Endometrial microvascular endothelial cells (primary cell): ENCODE measurements around the gene PPP1R3G. TPM values are rescaled to one million over a fixed set of nuclear protein-coding genes. Genes with fewer than 3 reads are reported as not detected.

Experiments used
- in situ Hi-C: cut with HindIII; loops from 2 replicates; pipeline ENCODE4 v1.10.0; 2017; ENCODE audit warnings: low sequenced_read_pairs, low pct_unique_long_range_greater_than_20kb; ENCODE audit errors: inconsistent ontology term
- total RNA-seq: library from RNA; depleted of rRNA; stranded (reverse); fragments of >200 nt; gene quantifications from one replicate; pipeline ENCODE4 v1.2.3, GENCODE V29; 2015; ENCODE audit errors: inconsistent ontology term

PPP1R3G gene
- total RNA-seq, 1 donor from 2014 or later = 0.84 TPM

DNA sequence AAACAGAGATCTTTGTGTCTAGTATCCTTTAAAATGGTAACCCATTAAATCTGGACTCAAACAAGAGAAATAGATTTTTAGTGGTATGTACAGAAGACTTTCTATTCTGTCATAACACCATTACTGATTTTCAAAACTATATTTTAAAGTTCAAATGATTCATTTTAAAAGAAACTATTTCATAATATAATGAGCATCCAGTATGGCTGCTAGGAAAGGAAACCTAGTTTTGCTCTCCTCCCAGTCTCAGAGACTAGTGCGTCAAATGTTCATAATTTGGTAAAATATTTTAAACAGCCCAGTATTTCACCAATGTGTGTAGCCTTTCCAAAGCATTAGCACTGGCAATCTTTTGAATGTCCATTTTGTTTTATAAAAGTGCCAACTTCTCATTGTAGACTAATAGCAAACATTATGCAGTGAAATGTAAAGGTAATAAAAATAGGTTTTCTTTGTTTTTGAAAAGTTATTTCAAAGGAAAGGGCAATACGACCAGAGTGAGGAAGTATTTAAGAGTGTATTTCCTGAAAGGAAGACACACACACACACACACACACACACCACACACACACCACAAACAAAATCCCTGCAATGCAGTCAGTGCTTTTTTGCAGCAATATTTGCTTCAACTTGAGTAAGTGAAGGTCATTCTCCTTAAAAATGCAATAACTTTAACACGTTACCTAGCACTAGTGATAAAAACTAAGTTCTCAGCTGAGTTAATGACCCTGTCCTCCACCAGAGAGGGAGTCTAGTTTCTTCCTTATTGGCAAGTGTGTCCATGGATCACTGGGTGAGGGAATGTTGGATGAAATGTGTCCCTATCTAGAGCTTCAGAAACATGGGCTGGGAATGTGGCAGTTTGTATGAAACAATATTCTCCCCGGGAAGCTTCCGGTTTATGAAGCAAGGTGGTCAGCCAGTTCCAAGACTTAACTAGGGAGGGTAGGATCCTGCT, 4.6 kb downstream of the PPP1R3G start:
- in situ Hi-C loops = no loop called here

DNA sequence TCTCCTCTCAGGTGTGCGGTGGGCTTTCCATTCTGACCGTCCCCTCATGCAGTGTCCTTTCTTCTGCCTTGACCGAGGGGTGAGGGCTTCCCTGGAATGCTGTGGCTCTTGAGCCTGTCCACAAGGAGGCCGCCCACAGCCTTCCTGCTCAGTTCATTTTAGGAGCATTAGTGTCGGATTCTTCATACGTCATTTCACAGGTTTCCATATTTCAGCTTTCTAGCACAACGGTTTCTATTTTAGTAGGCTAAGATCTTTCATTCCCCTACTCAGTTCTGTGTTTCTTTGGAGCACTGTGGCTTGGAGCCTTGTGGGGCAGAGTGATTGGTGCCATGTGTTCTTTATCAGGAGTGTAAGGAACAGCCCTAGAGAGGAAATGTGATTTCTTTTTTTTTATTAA, 5.5 kb downstream of the PPP1R3G start:
- in situ Hi-C loops = no loop called here

DNA sequence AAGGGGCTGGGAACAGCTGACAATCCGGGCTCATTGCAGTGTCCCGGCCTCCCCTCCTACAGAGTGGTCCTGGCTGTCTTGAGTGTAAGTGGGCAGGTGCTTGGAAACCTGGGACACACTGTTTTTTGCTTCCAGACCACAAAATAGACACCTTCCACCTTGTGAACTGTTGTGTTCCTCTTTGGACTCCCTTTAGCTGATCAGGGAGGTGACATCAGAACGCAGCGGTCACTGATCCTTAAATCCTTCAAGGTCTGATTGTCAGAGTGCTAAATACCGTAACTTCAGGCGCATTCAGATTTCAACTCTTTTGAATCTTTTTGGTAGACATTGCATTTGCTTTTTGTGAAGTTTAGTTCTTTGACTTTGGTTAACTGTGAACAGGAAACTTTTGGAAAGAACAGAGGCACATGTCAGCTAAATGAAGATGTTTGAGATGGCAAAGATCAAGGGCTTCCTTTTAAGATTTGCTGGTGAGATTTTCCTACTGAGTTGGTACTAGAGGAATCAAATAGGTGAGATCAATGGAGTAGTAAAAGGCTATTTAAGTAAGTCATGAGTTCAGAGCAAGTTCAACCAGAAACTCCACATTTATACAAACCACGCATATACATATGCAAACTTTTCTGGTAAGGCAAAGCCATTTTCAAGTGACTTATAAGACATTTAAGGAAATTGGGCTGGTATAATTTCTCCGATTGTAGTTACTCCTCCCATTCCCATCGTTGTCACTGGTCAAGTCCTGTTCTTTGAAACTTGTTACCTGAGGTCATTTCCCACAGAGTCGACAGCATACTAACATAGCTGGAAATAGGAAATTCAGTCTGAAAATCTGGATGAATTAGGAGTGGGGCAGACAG, 6.3 kb downstream of the PPP1R3G start:
- in situ Hi-C loops = no loop called here

DNA sequence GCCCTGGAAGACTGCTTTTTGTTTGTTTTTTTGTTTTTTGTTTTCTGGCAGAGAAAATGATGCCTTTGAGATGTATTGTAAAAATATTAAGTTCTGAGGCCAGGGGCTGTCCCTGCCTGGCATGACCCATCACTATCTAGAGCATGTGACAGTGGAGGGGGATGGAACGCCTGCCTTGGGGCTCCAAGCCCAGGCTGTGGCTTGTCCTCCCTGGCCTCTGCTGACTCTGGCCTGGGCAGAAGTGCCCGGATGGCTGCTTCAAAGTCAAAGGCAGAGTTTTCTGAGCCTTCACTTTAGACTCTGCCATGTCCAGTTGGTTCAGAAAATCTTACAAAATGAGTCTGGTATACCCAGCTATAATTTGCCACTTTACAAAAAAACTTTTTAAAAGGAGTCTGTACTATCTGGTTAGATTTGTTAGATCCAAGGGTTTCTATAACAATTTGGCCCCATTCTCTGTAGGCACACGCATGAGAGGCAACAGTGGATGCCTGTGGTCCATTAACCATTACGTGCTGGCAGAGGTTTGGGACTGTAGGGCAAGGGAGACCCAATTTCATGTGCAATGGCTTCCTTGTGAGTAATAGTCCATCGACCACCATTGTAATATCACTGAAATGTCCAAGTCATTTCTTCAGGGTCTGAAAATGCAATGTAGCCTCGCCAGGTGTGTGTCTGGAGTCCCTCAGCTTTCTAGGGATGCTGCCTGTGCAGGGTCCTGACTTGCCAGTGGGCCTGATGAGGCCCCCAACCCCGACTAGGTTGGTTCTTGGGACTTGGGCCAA, 8.3 kb downstream of the PPP1R3G start:
- in situ Hi-C loops = no loop called here

DNA sequence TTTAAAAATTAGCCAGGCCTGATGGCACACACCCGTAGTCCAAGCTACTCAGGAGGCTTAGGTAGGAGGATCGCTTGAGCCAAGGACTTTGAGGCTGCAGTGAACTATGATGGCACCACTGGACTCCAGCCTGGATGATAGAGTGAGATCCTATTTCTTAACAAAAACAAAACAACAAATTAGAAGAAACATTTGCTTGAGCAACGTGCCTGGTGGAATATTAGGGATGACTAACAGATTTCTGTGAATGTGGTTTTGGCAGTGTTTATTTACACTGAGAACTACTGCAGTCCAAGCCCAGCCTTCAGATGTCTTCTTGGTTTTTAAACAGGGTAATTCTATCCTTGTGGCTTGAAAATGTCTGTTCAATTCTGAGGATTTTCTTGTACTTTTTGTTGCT, 9.2 kb downstream of the PPP1R3G start:
- in situ Hi-C loops = no loop called here

DNA sequence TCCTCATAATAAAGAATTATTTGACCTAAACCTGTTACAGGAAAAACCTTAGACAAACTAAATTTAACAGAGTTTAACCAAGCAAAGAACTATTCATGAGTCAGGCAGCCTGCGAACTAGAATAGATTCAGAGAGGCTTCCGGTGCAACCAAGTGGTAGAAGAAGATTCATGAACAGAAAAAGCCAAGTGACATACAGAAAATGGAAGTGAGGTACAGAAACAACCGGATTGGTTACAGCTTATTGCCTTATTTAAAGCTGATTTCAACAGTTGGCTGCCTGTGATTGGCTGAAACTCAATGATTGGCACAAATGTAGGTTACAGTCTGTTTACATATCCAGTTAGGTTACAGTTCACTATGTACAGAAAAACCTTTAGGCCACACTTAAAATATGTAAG, 10.1 kb downstream of the PPP1R3G start:
- in situ Hi-C loops = no loop called here

DNA sequence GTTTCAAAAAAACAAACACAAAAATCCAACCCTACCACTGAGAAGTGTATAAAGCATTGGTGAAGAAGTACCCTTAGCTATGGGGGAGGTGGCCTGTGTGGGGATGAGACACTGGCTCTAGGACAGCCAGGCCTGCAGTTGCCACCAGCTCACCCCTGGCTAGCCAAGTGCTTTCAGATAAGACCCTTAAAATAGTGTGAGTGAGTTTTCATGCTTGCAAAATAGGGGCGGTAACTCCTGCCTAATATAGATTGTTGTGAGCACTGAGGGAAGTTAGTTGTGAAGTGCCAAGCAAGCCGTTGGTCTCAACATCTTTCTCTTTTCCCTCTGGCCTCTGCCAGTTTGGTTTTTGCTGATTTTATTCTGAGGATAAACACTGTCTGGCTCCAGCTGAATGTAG, 11.3 kb downstream of the PPP1R3G start:
- in situ Hi-C loops = no loop called here

DNA sequence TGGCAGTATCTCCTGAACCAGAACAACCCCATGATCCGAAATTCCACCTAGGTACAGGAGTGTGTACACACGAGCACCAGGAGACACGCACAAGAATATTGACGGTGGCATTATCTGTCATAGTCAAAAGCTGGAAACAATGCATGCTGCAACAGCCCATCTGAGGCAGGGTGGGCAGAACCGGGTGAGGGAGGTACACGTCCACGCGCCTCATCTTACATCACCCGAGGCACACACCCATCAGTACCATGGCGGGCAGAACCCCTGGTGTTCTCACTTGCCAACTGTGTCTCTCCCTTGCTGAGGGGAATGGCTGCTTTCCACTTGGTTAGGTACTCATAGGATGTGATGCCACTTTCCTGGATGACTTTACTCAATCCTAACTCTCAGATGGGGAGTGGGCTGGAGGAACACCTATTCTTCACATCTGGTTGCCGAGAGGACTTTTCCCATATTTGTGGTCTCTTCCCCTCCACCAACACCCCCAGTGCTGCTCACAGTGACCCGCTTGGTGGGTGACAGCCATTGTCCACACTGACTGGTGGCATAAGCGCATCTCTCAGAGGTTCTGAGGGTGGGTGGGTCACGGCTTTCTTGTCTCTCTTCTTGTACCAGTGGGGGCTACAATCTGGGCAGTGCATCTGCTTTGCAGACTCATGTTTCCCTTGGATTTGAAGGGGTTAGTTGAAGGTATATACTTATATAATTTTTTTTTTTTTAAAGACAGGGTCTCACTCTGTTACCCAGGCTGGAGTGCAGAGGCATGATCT, 13.5 kb downstream of the PPP1R3G start:
- in situ Hi-C loops = no loop called here

DNA sequence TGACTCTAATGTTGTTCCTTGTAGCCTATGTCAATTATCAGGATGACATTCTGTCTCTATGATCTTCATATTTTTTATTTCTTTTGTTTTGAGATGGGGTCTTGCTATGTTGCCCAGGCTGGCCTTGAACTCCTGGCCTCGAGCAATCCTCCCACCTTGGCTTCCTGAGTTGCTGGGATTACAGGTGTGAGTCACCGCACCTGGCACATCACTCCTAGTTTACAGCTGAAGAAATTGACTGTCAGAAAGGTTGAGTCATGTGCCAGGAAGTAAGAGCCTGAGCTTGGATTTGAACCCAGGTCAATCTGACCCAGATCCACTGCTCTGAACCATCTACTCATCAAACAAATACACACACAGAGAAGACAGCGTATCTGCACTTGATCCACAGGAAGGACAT, 14.4 kb downstream of the PPP1R3G start:
- in situ Hi-C loops = no loop called here

DNA sequence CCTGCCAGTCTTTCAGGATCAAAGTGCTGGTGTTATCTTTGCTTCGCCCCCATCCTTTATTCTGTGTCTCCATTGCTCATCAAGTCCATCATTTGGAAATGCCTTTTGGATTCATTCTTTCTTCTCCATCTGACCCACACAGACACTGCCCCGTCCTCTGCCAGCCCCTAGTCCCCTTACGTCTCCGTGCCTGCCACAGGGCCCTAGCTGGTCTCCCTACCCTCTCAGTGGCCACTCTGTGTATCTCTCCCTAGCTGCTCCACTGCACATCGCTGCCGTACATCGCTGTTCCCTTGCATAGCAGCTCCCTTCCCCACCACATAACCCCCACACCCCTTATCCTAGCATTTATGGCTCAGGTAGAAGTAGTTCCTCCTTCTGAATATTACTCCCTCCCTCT, 15.7 kb downstream of the PPP1R3G start:
- in situ Hi-C loops = no loop called here

DNA sequence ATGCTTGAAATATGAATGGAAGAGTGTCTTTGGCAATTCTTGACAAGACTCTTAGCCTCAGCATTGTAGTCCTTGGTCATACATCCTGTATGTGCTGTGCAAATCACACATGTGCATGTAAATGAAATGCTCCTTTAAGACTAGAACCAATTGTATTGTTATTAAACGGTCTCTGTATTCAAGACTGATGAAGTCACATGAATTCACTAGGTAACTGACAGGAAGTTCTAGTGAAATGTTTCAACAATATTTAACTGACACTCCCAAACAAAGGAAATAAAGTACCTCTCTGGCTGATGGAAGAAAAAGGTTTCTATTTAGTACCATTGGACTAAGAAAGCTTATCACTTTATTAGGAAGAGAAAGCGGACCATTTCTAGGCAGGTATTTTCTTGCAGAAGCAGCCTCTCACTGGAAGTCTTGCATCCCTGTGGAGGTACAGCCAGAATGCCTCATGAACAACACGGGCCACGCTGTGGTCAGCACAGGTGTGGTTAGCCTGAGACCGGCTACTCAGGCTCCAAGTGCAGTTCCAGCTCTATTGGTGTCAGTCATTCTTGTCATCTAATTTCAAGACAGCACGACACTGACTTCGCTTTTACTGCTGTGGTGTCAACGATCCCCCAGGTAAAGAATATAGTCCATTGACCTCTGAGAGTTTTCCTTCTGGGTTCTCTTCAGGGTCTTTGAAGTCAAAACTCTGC, 17.3 kb downstream of the PPP1R3G start:
- in situ Hi-C loops = no loop called here

DNA sequence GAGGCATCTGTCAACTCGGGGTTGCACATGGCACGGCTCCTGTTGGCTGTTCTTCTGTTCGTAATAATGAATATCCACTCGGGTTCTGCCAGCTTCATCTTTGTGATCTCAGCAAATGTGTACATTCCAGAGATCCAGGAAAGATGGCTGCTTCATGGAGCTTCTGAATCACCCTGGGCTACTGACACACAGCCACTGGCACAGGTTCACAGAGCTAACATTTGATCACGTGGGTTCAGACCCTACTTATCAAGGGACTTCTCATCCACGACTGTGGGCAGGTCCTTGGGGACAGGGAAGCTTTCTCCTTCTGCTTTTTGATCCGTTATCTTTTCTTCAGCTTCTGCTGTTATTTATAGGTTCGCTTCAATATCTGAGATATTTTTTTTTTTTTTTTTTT, 18.1 kb downstream of the PPP1R3G start:
- in situ Hi-C loops = no loop called here

DNA sequence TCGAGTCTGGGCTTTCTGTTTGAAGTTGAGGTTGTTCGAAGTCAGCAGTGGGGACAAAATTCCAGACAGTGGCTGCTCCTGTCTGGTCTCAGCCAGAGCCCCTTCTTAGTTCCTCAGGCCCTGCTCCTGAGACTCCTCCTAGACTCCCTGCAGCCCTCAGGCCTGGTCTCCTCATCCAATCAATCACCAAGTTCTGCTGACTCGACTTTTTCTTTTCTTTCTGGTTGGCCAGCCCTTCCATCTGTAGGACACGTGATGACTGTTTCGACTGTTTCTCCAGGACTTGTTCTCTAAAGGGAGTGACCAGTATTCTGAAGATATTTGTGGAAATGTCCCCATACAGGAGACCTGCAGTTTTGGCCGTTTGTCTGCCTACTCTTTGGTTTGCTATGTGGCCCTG, 19.5 kb downstream of the PPP1R3G start:
- in situ Hi-C loops = no loop called here

DNA sequence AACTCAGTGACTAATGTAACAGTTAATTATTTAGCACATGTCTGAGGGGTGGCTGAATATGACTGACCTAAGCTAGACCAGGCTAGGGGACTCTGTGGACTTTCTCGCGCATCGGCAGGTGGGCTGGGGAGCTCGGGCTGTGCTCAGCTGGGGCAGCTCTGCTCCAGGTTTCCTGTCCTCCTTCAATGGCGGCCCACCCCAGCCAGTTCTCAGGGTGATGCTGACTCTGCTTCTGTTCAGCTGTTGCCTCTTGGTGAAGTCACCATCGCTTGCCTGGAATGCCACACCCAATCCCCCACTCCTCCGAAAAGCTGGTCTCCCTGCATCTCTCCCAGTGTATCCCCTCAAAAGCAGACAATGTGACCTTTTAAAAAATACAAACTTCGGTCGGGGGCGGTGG, 20.0 kb downstream of the PPP1R3G start:
- in situ Hi-C loops = no loop called here

DNA sequence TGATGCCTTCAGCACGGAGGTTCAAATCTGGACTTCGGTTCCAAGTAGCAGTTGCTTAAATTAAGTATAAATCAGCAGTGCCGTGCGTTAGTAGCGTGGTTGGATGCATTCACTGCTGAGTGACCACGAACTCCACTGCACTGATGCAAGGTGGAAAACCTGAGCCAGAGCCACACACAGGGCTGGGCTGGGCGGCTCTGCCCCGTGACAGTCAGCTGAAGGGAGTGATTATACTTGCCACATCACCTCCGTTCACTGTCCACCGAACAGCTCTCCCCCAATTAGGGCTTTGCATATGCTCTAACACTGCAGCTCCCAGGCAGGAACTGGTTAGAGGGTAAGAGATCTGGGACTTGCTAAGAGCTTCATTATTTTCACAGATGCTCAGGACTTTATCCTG, 22.2 kb downstream of the PPP1R3G start:
- in situ Hi-C loops = no loop called here

DNA sequence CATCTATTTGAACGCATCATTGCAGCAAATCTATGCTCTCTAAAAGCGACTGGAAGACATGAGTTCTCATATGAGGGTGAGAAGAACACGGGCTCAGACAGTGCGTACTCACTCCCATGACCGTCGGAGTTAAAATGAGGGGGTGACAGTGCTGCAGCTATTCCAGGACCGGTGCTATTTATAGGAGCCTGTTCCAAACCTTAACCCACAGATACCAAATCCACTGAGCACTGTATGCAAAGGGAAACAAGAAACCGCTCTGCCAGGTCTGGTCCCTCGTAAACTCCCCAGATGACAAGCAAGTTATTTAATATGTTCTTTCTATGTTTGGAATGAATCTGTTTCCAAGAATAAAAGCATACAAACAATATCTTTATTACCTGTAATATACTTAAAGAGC, 22.9 kb downstream of the PPP1R3G start:
- in situ Hi-C loops = no loop called here

DNA sequence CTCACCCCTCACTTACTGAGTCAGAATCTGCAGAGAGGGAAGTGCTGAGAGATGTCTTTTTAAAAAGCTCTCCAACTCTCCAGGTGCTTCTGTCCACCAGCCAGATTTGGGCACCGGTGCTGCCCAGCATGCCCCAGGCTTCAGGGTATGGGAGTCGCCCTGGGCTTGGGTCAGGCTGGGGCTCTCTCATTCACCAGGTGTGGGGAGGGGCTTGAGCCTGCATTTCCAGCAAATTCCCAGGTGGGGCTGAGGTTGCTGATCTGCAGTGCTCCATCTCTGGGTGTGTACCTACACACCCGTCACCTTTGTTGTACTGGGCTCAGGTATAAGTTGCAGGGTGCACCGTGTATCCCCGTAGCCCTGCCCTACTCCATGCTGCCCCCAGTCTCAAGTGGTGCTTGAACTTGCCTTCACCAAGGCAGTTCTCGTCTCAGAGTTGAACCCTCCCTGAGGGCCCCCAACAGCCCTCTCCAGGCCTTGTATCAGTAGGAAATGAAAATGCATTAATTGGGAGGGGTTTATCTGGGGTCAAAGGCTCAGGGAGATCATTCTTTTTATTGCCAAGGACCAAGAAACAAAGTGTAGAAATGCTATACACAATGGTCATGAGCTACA, 23.5 kb downstream of the PPP1R3G start:
- in situ Hi-C loops = no loop called here

DNA sequence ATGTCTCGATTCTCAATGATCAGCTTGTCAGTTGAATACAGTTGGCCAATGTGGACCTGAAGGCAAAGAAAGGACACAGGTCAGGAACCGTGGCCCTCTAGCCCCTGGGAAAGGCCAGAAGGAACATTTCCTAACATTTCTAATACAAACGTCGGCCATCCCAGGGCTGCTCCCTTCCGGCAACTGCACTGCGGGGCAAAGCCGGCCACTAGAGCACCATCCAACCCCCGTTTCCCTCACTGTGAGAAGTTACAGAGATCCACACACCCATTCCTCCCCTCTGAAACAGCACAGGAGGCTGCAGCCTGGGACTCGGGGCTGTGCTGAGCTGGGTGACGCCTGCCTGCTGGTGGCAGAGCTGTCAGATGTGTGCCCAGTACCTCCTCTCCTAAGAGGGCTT, 24.3 kb downstream of the PPP1R3G start:
- in situ Hi-C loops = no loop called here
